HepG2 (cell line): Measurements from ENCODE around the gene STK4. TPM values are rescaled to one million over a fixed set of nuclear protein-coding genes. Genes with fewer than 3 reads are reported as not detected.

ENCODE experiments used
- ATAC-seq: fragments of 200-7000 bp; cut with Tn5 transposase; 3 replicates; pipeline ENCODE4 v1.9.1; 2020; ENCODE audit warnings: mild to moderate bottlenecking, moderate library complexity
- BruUV-seq: library from RNA; stranded (reverse); fragments of 400-500 nt; replicated peaks from 2 replicates; lab custom pipeline; 2021; lab: Mats Ljungman, UMichigan
- CTCF ChIA-PET: fragments of 300-600 bp; formaldehyde crosslinking; extraction: SDS; loops from one replicate; lab custom pipeline; 2021; ENCODE audit warnings: low total read pairs, inconsistent platforms, low intra/inter-chr PET ratio; lab: Yijun Ruan, JAX
- POLR2A ChIA-PET: fragments of 350-600 bp; sonication (Branson Sonifier 250); formaldehyde crosslinking; loops from one replicate; lab custom pipeline; 2020; ENCODE audit warnings: antibody characterized with exemption, inconsistent platforms; lab: Yijun Ruan, JAX
- DNase-seq: peaks from one replicate; pipeline ENCODE4 v3.0.0-alpha.2; 2015; ENCODE audit warnings: low spot score
- FAIRE-seq: peaks from 3 replicates; lab custom pipeline; 2011; peaks lifted over from hg19 to GRCh38; lab: Jason Lieb, UNC
- H2AFZ ChIP-seq: one replicate; pipeline ENCODE4 v1.6.1; 2011; ENCODE audit warnings: low read length, inconsistent platforms
- H3K27ac ChIP-seq: fragments of 300-600 bp; 3 replicates; pipeline ENCODE4 v1.8.0; 2011; ENCODE audit warnings: mixed run types, mild to moderate bottlenecking, mixed read lengths, low read length, inconsistent platforms; ENCODE audit not compliant: insufficient read depth; ENCODE audit errors: extremely low read length
- H3K27me3 ChIP-seq, 2 experiments: fragments of 200-600 bp in 1 of 2; 2 replicates in 1 of 2; 3 replicates in 1 of 2; pipeline versions ENCODE4 v1.6.0 to v1.8.0; 2011; ENCODE audit warnings: low read length in 2 of 2, mild to moderate bottlenecking in 2 of 2, moderate library complexity in 2 of 2, inconsistent platforms in 1 of 2; ENCODE audit not compliant: insufficient read depth in 2 of 2, control insufficient read depth in 1 of 2
- H3K36me3 ChIP-seq, 2 experiments: fragments of 200-600 bp in 1 of 2; replicated peaks in 1 of 2; 2 replicates in 1 of 2; 3 replicates in 1 of 2; pipeline versions ENCODE4 v1.5.1 to v1.8.0; 2011; ENCODE audit warnings: low read length in 2 of 2, inconsistent platforms in 1 of 2; ENCODE audit not compliant: insufficient read depth in 2 of 2, control insufficient read depth in 1 of 2
- H3K4me1 ChIP-seq: 2 replicates; pipeline ENCODE4 v1.5.1; 2012; ENCODE audit warnings: low read length, inconsistent platforms; ENCODE audit not compliant: insufficient read depth
- H3K4me2 ChIP-seq: 2 replicates; pipeline ENCODE4 v1.6.0; 2011; ENCODE audit warnings: low read depth, low read length, inconsistent platforms
- H3K4me3 ChIP-seq, 3 experiments: fragments of 200-600 bp in 1 of 3; sonication (generic), shearing (Covaris generic) in 1 of 3; replicated peaks in 1 of 3; 2 replicates each; pipeline ENCODE4 v1.5.1; 2011 to 2016; ENCODE audit warnings: low read length in 3 of 3, inconsistent platforms in 2 of 3, low read depth in 2 of 3, mild to moderate bottlenecking in 2 of 3, control low read depth in 1 of 3, mixed read lengths in 1 of 3; ENCODE audit not compliant: insufficient read depth in 1 of 3
- H3K79me2 ChIP-seq: one replicate; pipeline ENCODE4 v1.6.1; 2011; ENCODE audit warnings: low read length, inconsistent platforms; ENCODE audit not compliant: insufficient read depth
- H3K9ac ChIP-seq: 2 replicates; pipeline ENCODE4 v1.6.0; 2011; ENCODE audit warnings: mild to moderate bottlenecking, low read depth, low read length, inconsistent platforms; ENCODE audit not compliant: insufficient read depth
- H3K9me3 ChIP-seq: 2 replicates; pipeline ENCODE4 v1.5.1; 2012; ENCODE audit warnings: mild to moderate bottlenecking, low read length
- H4K20me1 ChIP-seq: 2 replicates; pipeline ENCODE4 v1.6.0; 2011; ENCODE audit warnings: inconsistent platforms, mild to moderate bottlenecking, low read length, moderate library complexity; ENCODE audit not compliant: insufficient read depth
- ASH2L ChIP-seq: fragments of 300-600, 200-600 bp; sonication (generic); IDR thresholded peaks from 2 replicates; pipeline ENCODE4 v1.7.0; 2017; ENCODE audit warnings: low read depth, mild to moderate bottlenecking, moderate library complexity, mixed read lengths, low read length; ENCODE audit not compliant: insufficient read length
- BORCS8-MEF2B ChIP-seq: sonication (generic); formaldehyde crosslinking; IDR thresholded peaks from 2 replicates; pipeline ENCODE4 v1.8.0; 2022; ENCODE audit warnings: mild to moderate bottlenecking, missing genetic modification reagents
- HNF4G ChIP-seq, 2 experiments: sonication (generic) in 1 of 2; formaldehyde crosslinking in 1 of 2; IDR thresholded peaks; 2 replicates each; pipeline versions ENCODE4 v1.4.0 to v1.6.1; 2011 to 2020; ENCODE audit warnings: borderline replicate concordance in 2 of 2, low read depth in 2 of 2, mild to moderate bottlenecking in 2 of 2, low read length in 1 of 2, missing genetic modification reagents in 1 of 2, moderate library complexity in 1 of 2
- HNRNPK ChIP-seq: fragments of 200-400 bp; formaldehyde crosslinking; IDR thresholded peaks from 2 replicates; pipeline ENCODE4 v1.6.1; 2018; ENCODE audit warnings: low read length, low read depth, moderate library complexity, mild to moderate bottlenecking; ENCODE audit not compliant: poor library complexity, severe bottlenecking
- PAF1 ChIP-seq: IDR thresholded peaks from 2 replicates; pipeline ENCODE4 v1.6.1; 2016; ENCODE audit warnings: missing genetic modification reagents, missing compliant biosample characterization
- PITX1 ChIP-seq: sonication (generic); formaldehyde crosslinking; IDR thresholded peaks from 2 replicates; pipeline ENCODE4 v1.5.1; 2020; ENCODE audit warnings: mild to moderate bottlenecking, missing genetic modification reagents
- SALL1 ChIP-seq: sonication (generic); formaldehyde crosslinking; IDR thresholded peaks from 2 replicates; pipeline ENCODE4 v1.8.0; 2022; ENCODE audit warnings: mild to moderate bottlenecking, missing genetic modification reagents
- TBX2 ChIP-seq: sonication (generic); formaldehyde crosslinking; IDR thresholded peaks from 2 replicates; pipeline ENCODE4 v1.5.0; 2020; ENCODE audit warnings: missing genetic modification reagents, mild to moderate bottlenecking, borderline replicate concordance
- XRCC5 ChIP-seq: fragments of 200-400 bp; formaldehyde crosslinking; optimal IDR thresholded peaks from 2 replicates; pipeline ENCODE3; 2017; ENCODE audit warnings: mild to moderate bottlenecking, low read length
- ZNF225 ChIP-seq: sonication (generic); formaldehyde crosslinking; IDR thresholded peaks from 2 replicates; pipeline ENCODE4 v1.4.0; 2020; ENCODE audit warnings: mild to moderate bottlenecking, missing genetic modification reagents
- ZNF558 ChIP-seq: sonication (generic); formaldehyde crosslinking; IDR thresholded peaks from 2 replicates; pipeline ENCODE4 v1.9.0; 2022; ENCODE audit warnings: mild to moderate bottlenecking, missing genetic modification reagents, borderline replicate concordance
- ZNF83 ChIP-seq: sonication (generic); formaldehyde crosslinking; IDR thresholded peaks from 2 replicates; pipeline ENCODE4 v1.4.0; 2020; ENCODE audit warnings: missing genetic modification reagents, mild to moderate bottlenecking, borderline replicate concordance
- ZNF891 ChIP-seq: sonication (generic); formaldehyde crosslinking; IDR thresholded peaks from 2 replicates; pipeline ENCODE4 v1.5.0; 2020; ENCODE audit warnings: mild to moderate bottlenecking, missing genetic modification reagents
- WGBS: methylation state at CpG from one replicate; pipeline ENCODE4 v1.1.6; 2017; ENCODE audit warnings: low lambda C conversion rate; 5-methylcytosine and 5-hydroxymethylcytosine counted together
- in situ Hi-C: cut with HindIII; loops from 2 replicates; pipeline ENCODE4 v1.10.0; 2017; ENCODE audit warnings: low pct_unique_long_range_greater_than_20kb; ENCODE audit not compliant: extremely low pct_ligation_motif_present
- intact Hi-C: fragments of 100-400 bp; cut with micrococcal nuclease; formaldehyde crosslinking; loops from one replicate; pipeline ENCODE4 v1.10.0; 2022; ENCODE audit not compliant: unreplicated experiment
- polyA plus RNA-seq, 8 experiments: library from polyadenylated mRNA; depleted of rRNA in 3 of 8; stranded (reverse) in 7 of 8; unstranded in 1 of 8; fragments of >200 nt; fragmentation: Illumina TruSeq in 4 of 8; extraction: Trizol in 4 of 8; gene quantifications; 2 replicates each; pipeline versions ENCODE4 v1.2.1 to v1.2.3, GENCODE V29; 2011 to 2016; ENCODE audit warnings: low read depth in 4 of 8, missing spikeins in 1 of 8, mixed read lengths in 1 of 8; ENCODE audit not compliant: insufficient read depth in 1 of 8
- total RNA-seq, 5 experiments: library from RNA; depleted of rRNA; stranded (reverse); fragments of >200 nt; fragmentation: Illumina TruSeq; extraction: Trizol; gene quantifications; 2 replicates each; pipeline ENCODE4 v1.2.3, GENCODE V29; 2016; ENCODE audit warnings: low read depth in 1 of 5
- TF ChIP-seq, protein P1 (sequence below): sonication (generic); formaldehyde crosslinking; IDR thresholded peaks from 2 replicates; pipeline ENCODE4 v1.5.0; 2020; ENCODE audit warnings: mild to moderate bottlenecking, missing genetic modification reagents, moderate library complexity

The STK4 gene
- total and polyA plus RNA-seq, 2 of the 13 experiments (the other 11 are each of a cell fraction or from before 2014, with no cell fraction given), result 25.6 to 38.3 TPM

DNA sequence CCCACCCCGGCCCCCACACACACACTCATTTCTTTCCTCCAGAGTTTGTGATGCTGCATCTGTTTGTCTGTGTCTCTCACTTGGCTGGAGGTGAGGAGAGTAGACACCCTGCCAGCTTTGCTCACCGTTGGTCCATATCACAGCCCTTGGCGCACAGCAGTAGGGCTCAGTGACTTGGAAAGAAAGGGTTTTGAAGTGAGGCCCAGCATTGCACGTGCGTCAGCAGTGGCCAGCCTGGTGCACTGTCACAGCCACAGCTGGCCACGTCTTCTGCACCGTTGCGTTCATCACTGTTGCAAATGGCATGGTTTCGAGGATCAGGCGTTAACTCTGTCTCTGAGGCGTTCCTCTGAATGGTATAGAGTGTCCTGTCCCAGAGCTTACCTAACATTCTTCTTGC lies 145.0 kb downstream of the STK4 start:
- no peak overlapping the region for H3K27ac ChIP-seq
- POLR2A ChIA-PET, result interaction anchor here (0.8 kb wide), 1 partner anchor 170 kb away, joined by 3 read pairs; no protein-coding TSS in a partner anchor
- CTCF ChIA-PET, result interaction anchor here (1.3 to 2.1 kb wide), 3 partner anchors 31 to 100 kb away, joined by 3 to 20 read pairs (median 8); no protein-coding TSS in a partner anchor
- intact Hi-C loops, result loop anchor here (1.0 to 5.0 kb wide), 2 partner anchors 67 to 99 kb away; no protein-coding TSS in a partner anchor
- H4K20me1 ChIP-seq, result no peaks in the 10 kb centered on the region
- FAIRE-seq (no peak), DNase-seq (no peak), ATAC-seq (no peak; the same call in 2 of the 3 replicates)
- H3K27me3 ChIP-seq, result peaks cover 10 to 35% of the 10 kb centered on the region in 2 experiments; a peak in 2 of 5 replicates
- no peak overlapping the region for H3K9ac ChIP-seq
- H3K9me3 ChIP-seq, result no peaks in the 10 kb centered on the region
- WGBS, result 53% methylated on average over 11 of the region's 11 CpGs
- H3K79me2 ChIP-seq, result no peaks in the 10 kb centered on the region
- no peak overlapping the region for H3K4me3 ChIP-seq
- H3K36me3 ChIP-seq, result no peaks in the 10 kb centered on the region
- H3K4me1 ChIP-seq, result peaks cover 10% of the 10 kb centered on the region
- H2AFZ ChIP-seq, result no peak overlapping the region
- TF ChIP-seq ZNF558 (CRISPR knock-in tag), result no peak
- no peak overlapping the region for H3K4me2 ChIP-seq
- no TSS peak for BruUV-seq
- in situ Hi-C loops, result no loop called here

DNA sequence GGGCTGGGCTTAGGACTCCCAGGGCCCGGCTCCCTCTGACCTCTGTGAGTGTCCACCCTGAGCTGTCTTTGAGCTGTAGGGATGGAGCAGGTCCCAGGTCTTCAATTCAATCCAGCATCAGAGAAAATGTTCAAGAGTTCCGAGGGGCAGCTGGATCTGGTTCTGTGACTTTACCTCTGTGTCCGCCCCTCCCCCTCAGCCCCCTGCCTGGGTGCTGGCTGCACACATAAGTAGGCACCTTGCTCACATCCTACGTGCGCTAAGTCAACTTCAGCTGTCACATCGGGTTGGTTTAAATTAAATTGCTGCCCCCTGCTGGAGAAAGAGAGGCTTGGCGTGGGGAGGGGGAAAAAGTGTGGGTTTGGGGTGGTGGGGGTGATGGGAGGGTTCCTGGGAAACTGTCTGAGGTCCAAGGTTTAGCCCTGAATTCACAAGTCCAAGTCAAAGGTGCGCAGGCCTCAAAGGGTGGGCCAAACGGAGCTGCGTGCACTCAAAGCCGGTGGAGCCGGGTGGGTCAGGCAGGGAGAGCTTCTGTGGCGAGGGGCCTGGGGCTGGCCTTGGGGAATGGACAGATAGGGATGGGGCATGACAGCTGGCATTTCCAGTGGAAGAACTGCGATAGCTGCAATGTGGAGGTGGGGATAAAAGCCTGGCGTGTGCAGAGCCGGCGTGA lies 145.6 kb downstream of the STK4 start:
- DNase-seq (peak; percentile 56), ATAC-seq (peak; percentile 60), FAIRE-seq (no peak)
- Histone ChIP-seq H4K20me1 (no peaks in the 10 kb centered on the region), H3K9me3 (no peaks in the 10 kb centered on the region), H3K79me2 (no peaks in the 10 kb centered on the region), H3K27me3 (peaks cover 10 to 35% of the 10 kb centered on the region in 2 experiments; a peak in 2 of 5 replicates), H3K4me3 (peak overlapping the region in 1 of 3 experiments; percentile 3; a peak in 1 of 6 replicates), H3K4me2 (peak overlapping the region; percentile 5; the same call in 1 of the 2 replicates), H3K36me3 (no peaks in the 10 kb centered on the region), H3K9ac (no peak overlapping the region), H2AFZ (no peak overlapping the region), H3K4me1 (peaks cover 10% of the 10 kb centered on the region), H3K27ac (no peak overlapping the region)
- in situ Hi-C loops (no loop called here), intact Hi-C loops (loop anchor here (1.0 to 5.0 kb wide), 2 partner anchors 68 to 100 kb away; no protein-coding TSS in a partner anchor)
- CTCF ChIA-PET, result interaction anchor here (1.3 to 2.1 kb wide), 3 partner anchors 31 to 100 kb away, joined by 3 to 20 read pairs (median 8); no protein-coding TSS in a partner anchor
- no TSS peak for BruUV-seq
- WGBS, result 9% methylated on average over 16 of the region's 17 CpGs
- POLR2A ChIA-PET, result interaction anchor here (0.8 kb wide), 1 partner anchor 171 kb away, joined by 3 read pairs; no protein-coding TSS in a partner anchor
- peak; percentile 17 for TF ChIP-seq ASH2L
- TF ChIP-seq PITX1 (CRISPR knock-in tag), result peak; percentile 17; the same call in 1 of the 2 replicates
- TF ChIP-seq XRCC5, result peak; percentile 54
- 0 out of 2 replicates have a peak, but pooled peaks have one; percentile 59 for TF ChIP-seq BORCS8-MEF2B (CRISPR knock-in tag)
- TF ChIP-seq, protein P1, sequence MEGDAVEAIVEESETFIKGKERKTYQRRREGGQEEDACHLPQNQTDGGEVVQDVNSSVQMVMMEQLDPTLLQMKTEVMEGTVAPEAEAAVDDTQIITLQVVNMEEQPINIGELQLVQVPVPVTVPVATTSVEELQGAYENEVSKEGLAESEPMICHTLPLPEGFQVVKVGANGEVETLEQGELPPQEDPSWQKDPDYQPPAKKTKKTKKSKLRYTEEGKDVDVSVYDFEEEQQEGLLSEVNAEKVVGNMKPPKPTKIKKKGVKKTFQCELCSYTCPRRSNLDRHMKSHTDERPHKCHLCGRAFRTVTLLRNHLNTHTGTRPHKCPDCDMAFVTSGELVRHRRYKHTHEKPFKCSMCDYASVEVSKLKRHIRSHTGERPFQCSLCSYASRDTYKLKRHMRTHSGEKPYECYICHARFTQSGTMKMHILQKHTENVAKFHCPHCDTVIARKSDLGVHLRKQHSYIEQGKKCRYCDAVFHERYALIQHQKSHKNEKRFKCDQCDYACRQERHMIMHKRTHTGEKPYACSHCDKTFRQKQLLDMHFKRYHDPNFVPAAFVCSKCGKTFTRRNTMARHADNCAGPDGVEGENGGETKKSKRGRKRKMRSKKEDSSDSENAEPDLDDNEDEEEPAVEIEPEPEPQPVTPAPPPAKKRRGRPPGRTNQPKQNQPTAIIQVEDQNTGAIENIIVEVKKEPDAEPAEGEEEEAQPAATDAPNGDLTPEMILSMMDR (CRISPR knock-in tag), result peak; percentile 79
- TF ChIP-seq ZNF225 (CRISPR knock-in tag), result peak; percentile 64; the same call in 1 of the 2 replicates
- no peak for TF ChIP-seq PAF1 (CRISPR knock-in tag)
- TF ChIP-seq TBX2 (CRISPR knock-in tag), result peak; percentile 25; the same call in 1 of the 2 replicates
- TF ChIP-seq ZNF83 (CRISPR knock-in tag), result 0 out of 2 replicates have a peak, but pooled peaks have one; percentile 71
- peak; percentile 18; the same call in 1 of the 2 replicates for TF ChIP-seq ZNF891
- TF ChIP-seq HNRNPK, result peak; percentile 35
- TF ChIP-seq SALL1, result 0 out of 2 replicates have a peak, but pooled peaks have one; percentile 18
- no peak for TF ChIP-seq HNF4G (IDR thresholded peaks at IDR 0.05; ENCODE audit: borderline replicate concordance, low read depth, low read length)
- TF ChIP-seq HNF4G (CRISPR knock-in tag; IDR thresholded peaks at IDR 0.05; ENCODE audit: borderline replicate concordance, low read depth), result 0 out of 2 replicates have a peak, but pooled peaks have one; percentile 20
